ENCODE data around the gene IPO11.
A peak's percentile ranks its signal among the peaks of the same experiment; 100 is the strongest.

IPO11 gene

DNA sequence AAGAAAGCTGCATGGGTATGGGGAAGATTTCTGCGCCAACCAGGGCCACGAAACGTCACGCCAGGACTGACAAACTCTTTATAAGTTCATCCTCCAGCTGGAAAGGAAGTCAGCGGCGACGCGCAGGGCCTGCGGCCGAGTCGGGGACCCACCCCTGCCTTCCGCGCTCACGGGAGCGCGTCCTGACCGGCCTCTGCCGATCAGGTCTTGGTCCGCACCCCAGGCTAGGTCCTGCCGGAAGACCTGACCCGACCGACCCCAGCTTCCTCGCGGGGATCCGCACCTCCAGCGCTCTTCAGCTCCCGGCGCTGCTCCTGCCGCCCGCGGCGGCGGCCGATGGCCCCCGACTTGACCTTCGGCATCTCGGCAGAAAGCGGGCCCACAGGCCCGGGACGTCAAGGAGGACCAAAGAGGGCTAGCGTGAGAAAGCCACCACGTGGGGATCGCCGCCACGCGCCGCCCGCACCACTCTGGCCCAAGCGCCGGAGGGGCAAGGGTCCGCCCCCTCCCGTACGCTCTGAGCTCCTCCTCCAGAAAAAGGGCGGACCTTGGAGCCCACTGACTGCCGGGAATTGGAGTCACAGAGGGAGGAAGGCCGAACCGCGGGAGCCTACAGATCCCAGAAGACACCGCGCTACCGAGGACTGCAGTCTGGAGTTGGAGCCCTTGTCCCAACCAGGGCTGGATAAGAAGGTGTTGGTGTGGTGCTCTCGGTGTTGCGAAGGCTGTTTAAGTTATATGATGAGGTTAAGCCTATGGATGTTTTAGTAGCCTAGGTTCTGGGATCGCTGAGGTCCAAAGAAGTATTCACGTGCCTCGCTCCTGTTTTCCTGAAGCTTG is 8.9 kb upstream of the IPO11 start, which contains the start of gene DIMT1:
TSS of gene DIMT1 (minus strand) at position 495 of the 840 bp plus-strand sequence. CDS start at position 362, 133 bp downstream.
- Mint-ChIP-seq H3K36me3 (ENCODE audit: low read depth) (peaks cover 18% of the 10 kb centered on the region), H3K27ac (peak within 1 kb of the TSS; percentile 99), H3K27me3 (ENCODE audit: low read depth, poor library complexity) (peaks cover 4% of the 10 kb centered on the region), H3K4me1 (peaks cover 22% of the 10 kb centered on the region), H3K4me3 (peak within 1 kb of the TSS; percentile 95), H3K9me3 (peaks cover 4% of the 10 kb centered on the region)
- TF ChIP-seq, protein P1, sequence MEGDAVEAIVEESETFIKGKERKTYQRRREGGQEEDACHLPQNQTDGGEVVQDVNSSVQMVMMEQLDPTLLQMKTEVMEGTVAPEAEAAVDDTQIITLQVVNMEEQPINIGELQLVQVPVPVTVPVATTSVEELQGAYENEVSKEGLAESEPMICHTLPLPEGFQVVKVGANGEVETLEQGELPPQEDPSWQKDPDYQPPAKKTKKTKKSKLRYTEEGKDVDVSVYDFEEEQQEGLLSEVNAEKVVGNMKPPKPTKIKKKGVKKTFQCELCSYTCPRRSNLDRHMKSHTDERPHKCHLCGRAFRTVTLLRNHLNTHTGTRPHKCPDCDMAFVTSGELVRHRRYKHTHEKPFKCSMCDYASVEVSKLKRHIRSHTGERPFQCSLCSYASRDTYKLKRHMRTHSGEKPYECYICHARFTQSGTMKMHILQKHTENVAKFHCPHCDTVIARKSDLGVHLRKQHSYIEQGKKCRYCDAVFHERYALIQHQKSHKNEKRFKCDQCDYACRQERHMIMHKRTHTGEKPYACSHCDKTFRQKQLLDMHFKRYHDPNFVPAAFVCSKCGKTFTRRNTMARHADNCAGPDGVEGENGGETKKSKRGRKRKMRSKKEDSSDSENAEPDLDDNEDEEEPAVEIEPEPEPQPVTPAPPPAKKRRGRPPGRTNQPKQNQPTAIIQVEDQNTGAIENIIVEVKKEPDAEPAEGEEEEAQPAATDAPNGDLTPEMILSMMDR (IDR thresholded peaks at IDR 0.05): no peak
- DNase-seq: peak; percentile 91

DNA sequence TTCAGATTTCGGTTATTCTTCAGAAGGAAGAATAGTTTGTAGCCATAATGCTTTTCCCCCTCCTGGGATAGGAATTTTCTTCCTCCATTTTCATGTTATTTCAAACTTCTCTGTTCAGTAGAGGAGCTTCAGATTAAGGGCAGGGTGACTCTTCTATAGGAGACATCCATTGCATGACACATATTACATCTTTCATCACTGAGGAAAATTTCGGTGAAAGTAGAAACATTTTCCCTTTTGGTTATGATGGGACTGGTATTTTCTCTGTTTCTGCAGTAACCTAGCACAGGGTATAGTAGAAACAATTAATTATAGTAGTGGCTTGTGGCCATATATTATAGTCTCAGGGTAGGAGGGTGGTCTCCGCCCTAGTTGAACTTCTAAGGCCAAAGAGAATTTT is 1.1 kb downstream of the IPO11 start:
- peaks cover 4% of the 10 kb centered on the region for H3K27me3 Mint-ChIP-seq (ENCODE audit: low read depth, poor library complexity)
- no peaks in the 10 kb centered on the region for H3K9me3 Mint-ChIP-seq
- H3K4me3 Mint-ChIP-seq: peak overlapping the region; percentile 91
- DNase-seq: no peak
- TF ChIP-seq, protein P1 (IDR thresholded peaks at IDR 0.05): no peak
- peaks cover 31% of the 10 kb centered on the region for H3K4me1 Mint-ChIP-seq
- H3K27ac Mint-ChIP-seq: peak overlapping the region; percentile 88
- H3K36me3 Mint-ChIP-seq (ENCODE audit: low read depth): no peaks in the 10 kb centered on the region

DNA sequence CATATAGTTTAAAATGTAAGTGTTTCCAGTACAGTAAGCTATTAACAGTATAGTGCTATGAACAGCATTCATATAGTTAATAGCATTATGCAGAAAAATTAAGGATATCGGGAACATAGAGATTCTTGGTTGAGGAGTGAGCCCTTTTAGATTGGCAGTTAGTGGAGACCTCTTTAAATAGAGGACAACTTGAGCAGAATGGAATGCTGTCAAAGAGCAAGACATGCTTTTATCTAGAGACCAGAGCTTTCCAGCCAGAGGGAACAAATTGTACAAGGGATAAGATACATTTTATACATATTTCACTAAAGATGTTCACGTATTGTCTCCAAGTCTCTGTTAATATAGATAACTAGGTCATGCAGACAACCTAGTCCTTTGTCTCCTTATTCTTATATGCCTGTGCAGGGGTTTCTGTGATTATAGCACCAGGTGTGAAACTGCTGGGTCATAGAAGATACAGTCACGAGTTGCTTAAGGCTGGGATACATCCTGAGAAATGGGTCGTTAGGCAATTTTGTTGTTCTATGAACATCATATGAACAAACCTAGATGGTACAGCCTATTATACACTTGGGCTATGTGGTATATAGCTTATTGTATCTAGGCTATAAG is 6.0 kb downstream of the IPO11 start:
- peaks cover 14% of the 10 kb centered on the region for H3K4me1 Mint-ChIP-seq
- H3K27me3 Mint-ChIP-seq (ENCODE audit: low read depth, poor library complexity): no peaks in the 10 kb centered on the region
- TF ChIP-seq, protein P1 (IDR thresholded peaks at IDR 0.05): no peak
- DNase-seq: no peak
- no peak overlapping the region for H3K4me3 Mint-ChIP-seq
- no peaks in the 10 kb centered on the region for H3K9me3 Mint-ChIP-seq
- H3K27ac Mint-ChIP-seq: no peak overlapping the region
- peaks cover 19% of the 10 kb centered on the region for H3K36me3 Mint-ChIP-seq (ENCODE audit: low read depth)

DNA sequence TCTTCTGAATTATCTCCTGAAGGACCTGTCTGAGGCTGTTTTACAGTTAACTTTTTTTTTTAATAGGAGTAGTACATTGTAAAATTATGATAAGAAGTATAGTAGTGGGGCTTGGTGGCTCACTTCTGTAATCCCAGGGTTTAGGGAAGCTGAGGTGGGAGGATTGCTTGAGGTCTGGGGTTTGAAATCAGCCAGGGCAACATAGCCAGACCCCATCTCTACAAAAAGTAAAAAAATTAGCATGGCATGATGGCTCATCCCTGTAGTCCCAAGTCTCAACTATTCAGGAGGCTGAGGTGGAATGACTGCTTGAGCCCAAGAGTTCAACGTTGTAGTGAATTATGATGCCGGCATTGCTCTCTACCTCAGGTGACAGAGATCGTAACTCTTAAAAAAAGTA is 7.0 kb downstream of the IPO11 start:
- H3K9me3 Mint-ChIP-seq: no peaks in the 10 kb centered on the region
- no peaks in the 10 kb centered on the region for H3K27me3 Mint-ChIP-seq (ENCODE audit: low read depth, poor library complexity)
- H3K4me1 Mint-ChIP-seq: peaks cover 4% of the 10 kb centered on the region
- H3K4me3 Mint-ChIP-seq: no peak overlapping the region
- H3K36me3 Mint-ChIP-seq (ENCODE audit: low read depth): peaks cover 23% of the 10 kb centered on the region
- TF ChIP-seq, protein P1 (IDR thresholded peaks at IDR 0.05): no peak
- no peak for DNase-seq
- no peak overlapping the region for H3K27ac Mint-ChIP-seq

DNA sequence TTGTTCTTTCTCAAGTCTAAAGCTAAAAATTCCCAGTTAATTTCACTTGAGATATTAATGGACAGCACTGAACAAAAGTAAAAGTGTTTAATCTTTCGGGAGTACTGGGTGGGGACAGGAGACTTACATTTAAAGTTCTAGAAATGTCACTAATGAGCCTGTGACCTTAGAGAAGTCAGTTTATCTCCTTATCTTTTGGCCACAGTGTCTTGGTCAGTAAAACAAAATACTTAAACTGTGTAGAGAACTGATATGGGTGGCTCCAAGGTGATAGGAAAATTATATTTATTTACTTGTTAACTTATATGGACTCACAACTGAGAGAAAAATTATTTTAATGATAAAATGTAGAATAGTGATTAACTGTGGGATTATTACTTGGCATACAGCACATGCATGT is 8.9 kb downstream of the IPO11 start:
- Mint-ChIP-seq H3K27ac (no peak overlapping the region), H3K9me3 (peaks cover 3% of the 10 kb centered on the region), H3K27me3 (ENCODE audit: low read depth, poor library complexity) (no peaks in the 10 kb centered on the region), H3K4me3 (no peak overlapping the region), H3K36me3 (ENCODE audit: low read depth) (peaks cover 40% of the 10 kb centered on the region), H3K4me1 (no peaks in the 10 kb centered on the region)
- DNase-seq: no peak
- TF ChIP-seq, protein P1 (IDR thresholded peaks at IDR 0.05): no peak

Data from nephron progenitor cell (in vitro differentiated cells).